HCT116 (cell line): ENCODE results near the gene ANO2. TPM values are rescaled to one million over a fixed set of nuclear protein-coding genes. Genes with fewer than 3 reads are reported as not detected.

ENCODE experiments used
- ATAC-seq: fragments of 200-7000 bp; cut with Tn5 transposase; 2 replicates; pipeline ENCODE4 v1.9.1; 2020; ENCODE audit warnings: mild to moderate bottlenecking, moderate library complexity
- BruUV-seq: library from RNA; stranded (reverse); fragments of 400-500 nt; replicated peaks from 2 replicates; lab custom pipeline; 2021; lab: Mats Ljungman, UMichigan
- CTCF ChIA-PET: fragments of 300-600 bp; sonication (Branson Sonifier 250); formaldehyde crosslinking; loops from one replicate; lab custom pipeline; 2021; ENCODE audit warnings: antibody characterized with exemption; lab: Charles Lee
- POLR2A ChIA-PET: fragments of 300-600, 350-600 bp; sonication (Branson Sonifier 250); formaldehyde crosslinking; loops from one replicate; lab custom pipeline; 2021; ENCODE audit warnings: antibody characterized with exemption; lab: Charles Lee
- RAD21 ChIA-PET, 2 experiments: fragments of 300-600 bp; sonication (Branson Sonifier 250); formaldehyde crosslinking; loops; one replicate each; lab custom pipeline; 2023; ENCODE audit warnings: low total read pairs in 2 of 2; ENCODE audit not compliant: uncharacterized antibody in 2 of 2, unreplicated experiment in 2 of 2, low non-redundant PET in 1 of 2; lab: Charles Lee
- DNase-seq: peaks from one replicate; pipeline ENCODE4 v3.0.0-alpha.2; 2010; ENCODE audit warnings: low read depth, low spot score
- H2AFZ ChIP-seq: fragments of 200-600 bp; shearing (Covaris generic), sonication (generic); 2 replicates; pipeline ENCODE4 v1.6.1; 2017; ENCODE audit warnings: low read depth, mixed run types, mixed read lengths, antibody characterized with exemption, low read length; ENCODE audit not compliant: poor library complexity, severe bottlenecking
- H3K27ac ChIP-seq: 2 replicates; pipeline ENCODE4 v1.5.1; 2012; ENCODE audit warnings: low read depth, low read length
- H3K27me3 ChIP-seq: fragments of 200-600 bp; sonication (generic); 2 replicates; pipeline ENCODE4 v1.6.1; 2016; ENCODE audit warnings: mixed run types, low read length, mixed read lengths; ENCODE audit not compliant: insufficient read depth
- H3K36me3 ChIP-seq, 2 experiments: fragments of 200-500 bp in 1 of 2; fragments of 200-600 bp in 1 of 2; sonication (Bioruptor generic) in 1 of 2; sonication (generic) in 1 of 2; 2 replicates each; pipeline versions ENCODE4 v1.5.1 to v1.6.1; 2014 to 2016; ENCODE audit warnings: low read length in 2 of 2, inconsistent platforms in 1 of 2, mixed read lengths in 1 of 2, mixed run types in 1 of 2; ENCODE audit not compliant: insufficient read depth in 2 of 2, control insufficient read depth in 1 of 2
- H3K4me1 ChIP-seq, 2 experiments: fragments of 200-600 bp in 1 of 2; sonication (generic) in 1 of 2; 2 replicates each; pipeline versions ENCODE4 v1.5.1 to v1.6.1; 2012 to 2017; ENCODE audit warnings: low read length in 2 of 2, inconsistent platforms in 1 of 2, mild to moderate bottlenecking in 1 of 2, mixed read lengths in 1 of 2, mixed run types in 1 of 2, moderate library complexity in 1 of 2; ENCODE audit not compliant: insufficient read depth in 2 of 2, control insufficient read depth in 1 of 2
- H3K4me2 ChIP-seq: fragments of 200-600 bp; sonication (generic); 2 replicates; pipeline ENCODE4 v1.6.1; 2017; ENCODE audit warnings: mixed run types, low read length, mixed read lengths
- H3K4me3 ChIP-seq, 2 experiments: fragments of 200-600 bp in 1 of 2; sonication (generic) in 1 of 2; replicated peaks in 1 of 2; 2 replicates each; pipeline ENCODE4 v1.5.1; 2011 to 2016; ENCODE audit warnings: low read length in 2 of 2, control low read depth in 1 of 2, low read depth in 1 of 2, mild to moderate bottlenecking in 1 of 2, mixed read lengths in 1 of 2, mixed run types in 1 of 2
- H3K79me2 ChIP-seq: fragments of 200-600 bp; sonication (generic); 2 replicates; pipeline ENCODE4 v1.6.1; 2017; ENCODE audit warnings: mild to moderate bottlenecking, mixed run types, low read length, moderate library complexity, mixed read lengths; ENCODE audit not compliant: insufficient read depth
- H3K9ac ChIP-seq: fragments of 200-600 bp; sonication (generic); 2 replicates; pipeline ENCODE4 v1.6.1; 2016; ENCODE audit warnings: low read length, mixed read lengths
- H3K9me2 ChIP-seq: fragments of 200-600 bp; sonication (generic), shearing (Covaris generic); 2 replicates; pipeline ENCODE4 v1.6.1; 2017; ENCODE audit warnings: mixed run types, mild to moderate bottlenecking, moderate library complexity; ENCODE audit not compliant: insufficient read depth
- H3K9me3 ChIP-seq, 2 experiments: fragments of 200-500 bp in 1 of 2; fragments of 200-600 bp in 1 of 2; sonication (Bioruptor generic) in 1 of 2; sonication (generic) in 1 of 2; 2 replicates each; pipeline ENCODE4 v1.6.1; 2014 to 2017; ENCODE audit warnings: low read length in 2 of 2, mixed read lengths in 2 of 2, inconsistent platforms in 1 of 2, low read depth in 1 of 2, mild to moderate bottlenecking in 1 of 2, mixed run types in 1 of 2, moderate library complexity in 1 of 2; ENCODE audit not compliant: control insufficient read depth in 1 of 2, insufficient read depth in 1 of 2
- H4K20me1 ChIP-seq: fragments of 200-600 bp; sonication (generic), shearing (Covaris generic); 2 replicates; pipeline ENCODE4 v1.6.1; 2017; ENCODE audit warnings: mixed run types, mild to moderate bottlenecking, moderate library complexity; ENCODE audit not compliant: insufficient read depth
- CBX3 ChIP-seq: IDR thresholded peaks from 2 replicates; pipeline ENCODE4 v1.6.1; 2012; ENCODE audit warnings: low read depth
- CEBPB ChIP-seq: IDR thresholded peaks from 2 replicates; pipeline ENCODE4 v1.6.1; 2012; ENCODE audit warnings: low read depth
- CTCF ChIP-seq, 3 experiments: fragments of 200-600 bp in 1 of 3; sonication (generic) in 1 of 3; IDR thresholded peaks in 2 of 3; conservative IDR thresholded peaks in 1 of 3; 2 replicates each; pipeline ENCODE4 v1.5.1; 2012 to 2017; ENCODE audit warnings: low read depth in 2 of 3, low read length in 2 of 3, antibody characterized with exemption in 1 of 3, borderline replicate concordance in 1 of 3, control low read depth in 1 of 3, mild to moderate bottlenecking in 1 of 3, mixed read lengths in 1 of 3, mixed run types in 1 of 3, moderate library complexity in 1 of 3; ENCODE audit not compliant: insufficient read depth in 1 of 3
- EGR1 ChIP-seq: IDR thresholded peaks from 2 replicates; pipeline ENCODE4 v1.6.1; 2012; ENCODE audit warnings: low read depth
- EZH2 ChIP-seq: fragments of 200-600 bp; sonication (generic); IDR thresholded peaks from 2 replicates; pipeline ENCODE4 v1.6.1; 2017; ENCODE audit warnings: antibody characterized with exemption, mixed run types
- EZH2phosphoT487 ChIP-seq: fragments of 200-600 bp; IDR thresholded peaks from 2 replicates; pipeline ENCODE4 v1.6.1; 2018; ENCODE audit warnings: antibody characterized with exemption, borderline replicate concordance
- FOSL1 ChIP-seq: IDR thresholded peaks from 2 replicates; pipeline ENCODE4 v1.6.1; 2012; ENCODE audit warnings: low read depth
- JUND ChIP-seq: IDR thresholded peaks from 2 replicates; pipeline ENCODE4 v1.6.1; 2012
- MAX ChIP-seq: IDR thresholded peaks from 2 replicates; pipeline ENCODE4 v1.6.1; 2012
- POLR2A ChIP-seq: IDR thresholded peaks from 2 replicates; pipeline ENCODE4 v1.7.0; 2011; ENCODE audit warnings: borderline replicate concordance; ENCODE audit not compliant: insufficient read depth, insufficient read length; ENCODE audit errors: extremely low read depth
- SIN3A ChIP-seq: IDR thresholded peaks from 2 replicates; pipeline ENCODE4 v1.6.1; 2012; ENCODE audit warnings: low read depth
- intact Hi-C: fragments of 100-400 bp; cut with micrococcal nuclease; formaldehyde crosslinking; loops from 2 replicates; pipeline ENCODE4 v1.10.0; 2022
- total RNA-seq: library from RNA; stranded (reverse); gene quantifications from one replicate; pipeline ENCODE4 v1.2.1, GENCODE V29; 2021; ENCODE audit not compliant: unreplicated experiment

ANO2 gene
- total RNA-seq, 1 experiment from 2014 or later, result not detected

GRCh38 chr12:5612556-5613410 lies 332.3 kb downstream of the ANO2 start:
- Histone ChIP-seq H3K4me1 (no peaks in the 10 kb centered on the region), H3K27me3 (0 out of 2 replicates have a peak, but pooled peaks cover 3% of the 10 kb centered on the region), H3K9ac (no peak overlapping the region), H3K4me3 (no peak overlapping the region), H3K9me2 (no peaks in the 10 kb centered on the region), H3K36me3 (no peaks in the 10 kb centered on the region)
- intact Hi-C loops, result no loop called here
- RAD21 ChIA-PET, result no interaction called here
- no peak for TF ChIP-seq EGR1
- TF ChIP-seq FOSL1, result no peak
- TF ChIP-seq POLR2A, result no peak
- TF ChIP-seq SIN3A, result no peak
- TF ChIP-seq CBX3, result no peak
- no peak for TF ChIP-seq JUND
- TF ChIP-seq CTCF (IDR thresholded peaks at IDR 0.05 in 2 of 3, conservative IDR thresholded peaks at IDR 0.05 in 1 of 3; ENCODE audit: borderline replicate concordance in 1 of 3, insufficient read depth in 1 of 3, low read depth in 2 of 3, low read length in 2 of 3), result no peak
- no peak for TF ChIP-seq CEBPB
- no peak for TF ChIP-seq EZH2phosphoT487
- no peak for TF ChIP-seq MAX
- no peak for TF ChIP-seq EZH2
- TF ChIP-seq, all 23 proteins: peak for 0
- CTCF ChIA-PET, result no interaction called here
- no TSS peak for BruUV-seq
- Histone ChIP-seq H3K79me2 (no peaks in the 10 kb centered on the region), H3K9me3 (no peaks in the 10 kb centered on the region), H3K27ac (no peak overlapping the region), H2AFZ (no peak overlapping the region), H3K4me2 (no peak overlapping the region), H4K20me1 (no peaks in the 10 kb centered on the region)
- DNase-seq, result no peak
- POLR2A ChIA-PET, result no interaction called here
- no peak for ATAC-seq
